Measurements from ENCODE around the gene USP32.
"Not testable (repeated sequence)": the region's sequence is repeated elsewhere in the genome, so short reads cannot be mapped to it uniquely, and the experiment has no call there.

Gene USP32

DNA sequence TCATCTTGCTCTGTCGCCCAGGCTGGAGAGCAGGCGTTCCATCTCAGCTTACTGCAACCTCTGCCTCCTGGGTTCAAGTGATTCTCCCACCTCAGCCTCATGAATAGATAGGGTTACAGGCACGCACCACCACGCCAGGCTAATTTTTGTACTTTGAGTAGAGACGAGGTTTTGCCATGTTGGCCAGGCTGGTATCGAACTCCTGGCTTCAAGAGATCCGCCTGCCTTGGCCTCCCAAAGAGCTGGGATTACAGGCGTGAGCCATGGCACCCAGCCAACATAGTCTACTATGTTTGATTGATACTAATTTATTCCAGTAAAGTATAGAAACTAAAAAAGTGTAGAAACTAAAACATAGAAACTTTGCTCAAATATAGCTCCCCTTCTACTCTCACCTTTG lies 147.3 kb downstream of the USP32 start:
- no peak for DNase-seq (ENCODE audit: extremely low read depth, low read depth)
- no peak overlapping the region for H3K4me3 ChIP-seq (replicated peaks; ENCODE audit: low read depth, low read length)
- TF ChIP-seq, protein P1, sequence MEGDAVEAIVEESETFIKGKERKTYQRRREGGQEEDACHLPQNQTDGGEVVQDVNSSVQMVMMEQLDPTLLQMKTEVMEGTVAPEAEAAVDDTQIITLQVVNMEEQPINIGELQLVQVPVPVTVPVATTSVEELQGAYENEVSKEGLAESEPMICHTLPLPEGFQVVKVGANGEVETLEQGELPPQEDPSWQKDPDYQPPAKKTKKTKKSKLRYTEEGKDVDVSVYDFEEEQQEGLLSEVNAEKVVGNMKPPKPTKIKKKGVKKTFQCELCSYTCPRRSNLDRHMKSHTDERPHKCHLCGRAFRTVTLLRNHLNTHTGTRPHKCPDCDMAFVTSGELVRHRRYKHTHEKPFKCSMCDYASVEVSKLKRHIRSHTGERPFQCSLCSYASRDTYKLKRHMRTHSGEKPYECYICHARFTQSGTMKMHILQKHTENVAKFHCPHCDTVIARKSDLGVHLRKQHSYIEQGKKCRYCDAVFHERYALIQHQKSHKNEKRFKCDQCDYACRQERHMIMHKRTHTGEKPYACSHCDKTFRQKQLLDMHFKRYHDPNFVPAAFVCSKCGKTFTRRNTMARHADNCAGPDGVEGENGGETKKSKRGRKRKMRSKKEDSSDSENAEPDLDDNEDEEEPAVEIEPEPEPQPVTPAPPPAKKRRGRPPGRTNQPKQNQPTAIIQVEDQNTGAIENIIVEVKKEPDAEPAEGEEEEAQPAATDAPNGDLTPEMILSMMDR (IDR thresholded peaks at IDR 0.05; ENCODE audit: low read depth, low read length, missing control alignments): no peak

DNA sequence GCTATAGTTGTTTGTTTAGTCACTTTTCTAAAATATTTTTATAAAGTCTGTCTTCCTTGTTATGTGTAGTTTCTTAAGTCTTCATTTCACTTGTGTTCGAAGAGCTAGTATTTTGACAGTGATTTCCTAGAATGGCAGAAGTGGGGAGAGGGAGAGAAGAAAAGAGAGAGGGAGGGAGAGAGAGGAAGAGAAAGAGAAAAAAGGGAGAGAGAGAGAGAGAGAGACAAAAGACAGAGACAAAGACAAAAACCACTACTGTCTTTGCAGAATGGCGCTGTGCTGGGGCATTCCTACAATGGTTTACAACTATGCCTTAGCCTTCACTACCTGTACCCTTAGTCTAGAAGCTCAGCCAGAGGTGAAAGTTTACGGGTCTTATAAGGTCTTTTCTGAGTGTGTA lies 151.6 kb downstream of the USP32 start:
- no peak overlapping the region for H3K4me3 ChIP-seq (replicated peaks; ENCODE audit: low read depth, low read length)
- TF ChIP-seq, protein P1 (IDR thresholded peaks at IDR 0.05; ENCODE audit: low read depth, low read length, missing control alignments): no peak
- no peak for DNase-seq (ENCODE audit: extremely low read depth, low read depth)

DNA sequence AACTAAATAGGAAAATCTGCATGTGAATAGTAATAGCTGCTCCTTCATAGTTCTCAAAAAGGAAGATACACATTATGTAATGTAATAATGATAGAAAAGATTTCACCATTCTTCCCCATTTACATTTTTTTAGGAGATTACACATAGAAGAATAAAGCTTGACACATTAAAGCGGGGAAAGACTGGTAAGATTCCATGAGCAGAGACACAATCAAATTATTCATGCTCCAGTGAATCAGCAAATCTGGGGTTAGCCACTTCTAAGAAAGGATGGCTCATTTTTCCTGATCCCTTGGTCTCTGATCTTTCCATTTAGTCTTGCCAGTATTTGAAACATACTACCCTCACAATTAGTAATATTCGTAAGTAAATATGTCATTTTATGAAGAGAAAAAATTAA lies 160.2 kb downstream of the USP32 start:
- H3K4me3 ChIP-seq (replicated peaks; ENCODE audit: low read depth, low read length): no peak overlapping the region
- no peak for DNase-seq (ENCODE audit: extremely low read depth, low read depth)
- TF ChIP-seq, protein P1 (IDR thresholded peaks at IDR 0.05; ENCODE audit: low read depth, low read length, missing control alignments): no peak

DNA sequence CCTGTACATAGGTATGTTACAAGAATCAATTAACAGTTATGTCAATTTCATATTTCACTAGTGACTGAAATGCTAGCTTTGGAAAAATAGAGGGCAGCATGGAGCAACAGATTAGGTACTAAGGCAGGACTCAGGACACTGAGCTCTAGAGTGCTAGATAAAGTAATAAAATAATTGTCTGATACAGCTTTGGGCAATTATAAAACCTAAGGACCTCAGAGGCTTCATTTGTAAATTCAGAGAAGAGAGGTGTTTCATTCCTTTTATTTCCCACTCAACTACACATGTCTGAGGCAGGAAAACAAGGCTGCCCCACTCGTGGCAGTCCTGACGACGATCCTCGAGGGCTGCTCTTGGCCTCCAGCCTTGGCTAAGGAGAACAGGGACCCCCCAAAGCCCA lies 160.7 kb downstream of the USP32 start:
- no peak for DNase-seq (ENCODE audit: extremely low read depth, low read depth)
- TF ChIP-seq, protein P1 (IDR thresholded peaks at IDR 0.05; ENCODE audit: low read depth, low read length, missing control alignments): peak; percentile 35
- no peak overlapping the region for H3K4me3 ChIP-seq (replicated peaks; ENCODE audit: low read depth, low read length)

DNA sequence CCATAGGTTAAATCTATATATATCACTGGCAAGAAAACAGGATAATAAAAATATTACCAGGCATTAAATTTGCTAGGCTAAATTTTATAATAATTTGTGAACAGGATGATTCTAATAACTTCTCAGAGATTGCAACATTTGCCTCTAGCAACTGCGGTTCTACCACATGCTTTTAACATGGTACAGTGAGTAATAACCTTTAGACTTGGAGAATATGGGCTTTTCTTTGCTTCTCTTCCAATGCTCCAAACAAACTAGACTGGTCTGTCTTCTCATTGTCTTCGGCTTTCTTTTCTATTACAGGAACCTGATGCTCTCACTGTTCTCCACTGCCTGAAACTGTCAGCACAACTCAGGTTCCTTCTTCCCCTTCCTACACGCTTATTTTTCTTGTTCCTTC lies 161.6 kb downstream of the USP32 start:
- DNase-seq (ENCODE audit: extremely low read depth, low read depth): no peak
- TF ChIP-seq, protein P1 (IDR thresholded peaks at IDR 0.05; ENCODE audit: low read depth, low read length, missing control alignments): no peak
- no peak overlapping the region for H3K4me3 ChIP-seq (replicated peaks; ENCODE audit: low read depth, low read length)

DNA sequence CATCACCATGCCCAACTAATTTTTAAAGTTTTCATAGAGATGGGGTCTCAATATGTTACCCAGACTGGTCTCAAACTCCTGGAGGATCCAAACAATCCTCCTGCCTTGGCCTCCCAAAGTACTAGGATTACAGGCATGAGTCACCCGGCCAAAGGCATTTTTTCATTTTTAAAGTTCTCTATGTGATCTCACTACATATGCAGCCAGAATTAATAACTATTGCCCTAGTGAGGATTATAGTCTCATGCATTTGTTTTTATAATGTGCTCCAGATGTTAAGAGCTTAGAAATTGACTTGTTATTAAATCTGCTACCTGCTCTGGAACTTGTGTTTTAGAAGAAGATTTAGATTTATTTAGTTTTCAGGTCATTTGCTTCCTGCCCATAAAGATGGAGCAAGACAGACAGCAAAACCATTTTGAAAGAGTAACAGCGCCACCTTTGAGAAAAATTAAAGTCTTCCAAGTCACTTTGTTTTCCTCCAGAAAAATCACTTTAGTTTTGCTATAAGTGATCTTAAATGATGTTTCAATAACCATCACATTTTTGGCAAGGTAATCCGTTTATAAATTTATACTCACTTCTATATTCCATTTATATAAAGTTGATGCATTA lies 162.6 kb downstream of the USP32 start:
- DNase-seq (ENCODE audit: extremely low read depth, low read depth): peak; percentile 38
- TF ChIP-seq, protein P1 (IDR thresholded peaks at IDR 0.05; ENCODE audit: low read depth, low read length, missing control alignments): peak; percentile 8
- H3K4me3 ChIP-seq (replicated peaks; ENCODE audit: low read depth, low read length): no peak overlapping the region

DNA sequence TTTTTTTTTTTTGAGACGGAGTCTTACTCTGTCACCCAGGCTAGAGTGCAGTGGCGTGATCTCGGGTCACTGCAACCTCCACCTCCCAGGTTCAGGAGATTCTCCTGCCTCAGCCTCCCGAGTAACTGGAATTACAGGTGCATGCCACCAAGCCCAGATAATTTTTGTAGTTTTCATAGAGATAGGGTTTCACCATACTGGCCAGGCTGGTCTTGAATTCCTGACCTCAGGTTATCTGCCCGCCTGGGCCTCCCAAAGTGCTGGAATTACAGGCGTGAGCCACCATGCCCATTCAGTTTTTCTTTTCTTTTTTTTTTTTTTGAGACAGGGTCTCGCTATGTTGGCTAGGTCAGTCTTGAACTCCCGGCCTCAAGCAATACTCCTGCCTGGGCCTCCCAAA lies 164.7 kb downstream of the USP32 start:
- not testable (repeated sequence) for H3K4me3 ChIP-seq (replicated peaks; ENCODE audit: low read depth, low read length); DNase-seq (ENCODE audit: extremely low read depth, low read depth)

Data from HFF-Myc (cell line).